H1 (cell line): ENCODE results near the gene GRIK4.

Experiments
- BRCA1 ChIP-seq: IDR thresholded peaks from 2 replicates; pipeline ENCODE4 v1.6.1; 2012; ENCODE audit warnings: low read depth, low read length, improper control_type of control experiment
- CTCF ChIP-seq, 3 experiments: IDR thresholded peaks; 1 replicate in 2 of 3; 2 replicates in 1 of 3; pipeline versions ENCODE4 v1.5.1 to v1.6.1; 2011; ENCODE audit warnings: low read length in 3 of 3, mild to moderate bottlenecking in 3 of 3, inconsistent platforms in 2 of 3, low read depth in 1 of 3, moderate library complexity in 1 of 3; ENCODE audit not compliant: insufficient read depth in 1 of 3; ENCODE audit errors: control extremely low read depth in 1 of 3
- EP300 ChIP-seq, 2 experiments: IDR thresholded peaks; 1 replicate in 1 of 2; 2 replicates in 1 of 2; pipeline ENCODE4 v1.6.1; 2011 to 2012; ENCODE audit warnings: low read depth in 2 of 2, low read length in 2 of 2, mild to moderate bottlenecking in 2 of 2, borderline replicate concordance in 1 of 2, inconsistent platforms in 1 of 2, moderate library complexity in 1 of 2
- EZH2 ChIP-seq: fragments of 200-600 bp; sonication (generic); IDR thresholded peaks from 2 replicates; pipeline ENCODE4 v1.7.1; 2012; ENCODE audit warnings: low read depth, mild to moderate bottlenecking, moderate library complexity, low read length, inconsistent platforms; ENCODE audit not compliant: severe bottlenecking
- TAF1 ChIP-seq: IDR thresholded peaks from 2 replicates; pipeline ENCODE4 v1.6.1; 2011; ENCODE audit warnings: mild to moderate bottlenecking, low read depth, low read length

- no peak for TF ChIP-seq CTCF (IDR thresholded peaks at IDR 0.05; ENCODE audit: control extremely low read depth in 1 of 3, insufficient read depth in 1 of 3, low read depth in 1 of 3, low read length in 3 of 3)
- TF ChIP-seq EZH2: no peak
- no peak for TF ChIP-seq TAF1
- no peak for TF ChIP-seq EP300 (IDR thresholded peaks at IDR 0.05; ENCODE audit: borderline replicate concordance in 1 of 2, low read depth in 2 of 2, low read length in 2 of 2)
- no peak for TF ChIP-seq BRCA1
Observed at GRCh38 chr11:120576606-120577005, 65.1 kb downstream of the GRIK4 start.
